ENCODE measurements around the gene DAPK1.

DNA sequence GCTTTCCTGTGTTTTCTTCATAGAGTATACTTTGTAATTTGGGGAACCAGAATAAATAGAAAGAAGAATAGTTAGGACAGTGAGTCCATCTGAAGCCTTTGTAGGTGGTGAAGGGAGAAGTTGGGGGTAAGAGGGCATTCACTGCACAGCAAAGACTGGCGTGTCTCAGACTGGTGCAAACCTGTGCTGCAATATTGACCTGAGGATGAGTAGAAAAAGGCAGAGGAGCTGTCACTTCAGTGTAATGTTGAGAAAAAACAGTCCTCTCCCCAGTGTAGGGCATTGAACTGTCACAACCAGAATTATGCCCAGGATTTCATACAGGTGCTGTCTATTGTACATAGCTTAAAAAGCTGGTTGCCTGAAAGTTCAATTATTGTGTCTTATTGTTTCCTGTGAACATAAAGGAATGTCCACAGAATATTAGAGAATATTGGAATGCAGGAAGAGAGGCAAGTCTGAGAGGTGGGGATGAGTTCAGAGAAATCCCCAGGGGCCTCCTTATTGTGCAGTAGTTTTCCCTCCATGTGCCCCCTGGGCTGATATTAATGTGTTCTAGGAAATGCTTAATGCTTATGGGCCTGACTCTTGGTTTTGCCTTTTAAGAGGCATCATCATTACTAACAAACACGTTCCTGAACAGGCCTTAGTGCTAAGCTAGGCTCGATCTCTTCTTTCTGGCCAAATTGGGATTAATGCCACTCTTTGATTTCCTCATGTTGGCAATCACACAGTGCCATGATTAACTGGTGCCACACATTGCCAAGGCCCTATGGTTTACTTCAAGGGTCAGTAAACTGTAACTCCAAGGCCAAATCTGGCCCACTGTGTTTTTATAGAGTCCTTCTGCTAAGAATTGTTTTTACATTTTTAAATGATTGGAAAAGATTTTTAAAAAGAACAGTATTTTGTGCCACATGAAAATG, 34.0 kb downstream of the DAPK1 start:
- TF ChIP-seq, protein P1, sequence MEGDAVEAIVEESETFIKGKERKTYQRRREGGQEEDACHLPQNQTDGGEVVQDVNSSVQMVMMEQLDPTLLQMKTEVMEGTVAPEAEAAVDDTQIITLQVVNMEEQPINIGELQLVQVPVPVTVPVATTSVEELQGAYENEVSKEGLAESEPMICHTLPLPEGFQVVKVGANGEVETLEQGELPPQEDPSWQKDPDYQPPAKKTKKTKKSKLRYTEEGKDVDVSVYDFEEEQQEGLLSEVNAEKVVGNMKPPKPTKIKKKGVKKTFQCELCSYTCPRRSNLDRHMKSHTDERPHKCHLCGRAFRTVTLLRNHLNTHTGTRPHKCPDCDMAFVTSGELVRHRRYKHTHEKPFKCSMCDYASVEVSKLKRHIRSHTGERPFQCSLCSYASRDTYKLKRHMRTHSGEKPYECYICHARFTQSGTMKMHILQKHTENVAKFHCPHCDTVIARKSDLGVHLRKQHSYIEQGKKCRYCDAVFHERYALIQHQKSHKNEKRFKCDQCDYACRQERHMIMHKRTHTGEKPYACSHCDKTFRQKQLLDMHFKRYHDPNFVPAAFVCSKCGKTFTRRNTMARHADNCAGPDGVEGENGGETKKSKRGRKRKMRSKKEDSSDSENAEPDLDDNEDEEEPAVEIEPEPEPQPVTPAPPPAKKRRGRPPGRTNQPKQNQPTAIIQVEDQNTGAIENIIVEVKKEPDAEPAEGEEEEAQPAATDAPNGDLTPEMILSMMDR (IDR thresholded peaks at IDR 0.05): no peak
- TF ChIP-seq POLR2A (IDR thresholded peaks at IDR 0.05): no peak

Data from testis (tissue), 2 donors.